Type B pancreatic cell (in vitro differentiated cells): ENCODE data around the gene HAPLN1. TPM values are rescaled to one million over a fixed set of nuclear protein-coding genes. Genes with fewer than 3 reads are reported as not detected.

ENCODE experiments used
- DNase-seq: peaks from one replicate; pipeline ENCODE4 v3.0.0; 2021; ENCODE audit warnings: mixed read lengths; ENCODE audit not compliant: unreplicated experiment; ENCODE audit errors: extremely low spot score
- H3K27ac Mint-ChIP-seq: 2 replicates; pipeline ENCODE4 v1.8.0; 2021; ENCODE audit warnings: mild to moderate bottlenecking, mixed read lengths
- H3K27me3 Mint-ChIP-seq: 2 replicates; pipeline ENCODE4 v1.8.0; 2021; ENCODE audit warnings: mixed read lengths
- H3K36me3 Mint-ChIP-seq: 2 replicates; pipeline ENCODE4 v1.8.0; 2021; ENCODE audit warnings: mixed read lengths
- H3K4me1 Mint-ChIP-seq: one replicate; pipeline ENCODE4 v1.8.0; 2021; ENCODE audit warnings: mixed read lengths; ENCODE audit not compliant: unreplicated experiment
- H3K4me3 Mint-ChIP-seq: 2 replicates; pipeline ENCODE4 v1.8.0; 2021; ENCODE audit warnings: mild to moderate bottlenecking, mixed read lengths
- H3K9me3 Mint-ChIP-seq: 2 replicates; pipeline ENCODE4 v1.8.0; 2021; ENCODE audit warnings: mixed read lengths
- CTCF ChIP-seq: fragments of 200-600 bp; sonication (generic); conservative IDR thresholded peaks from 2 replicates; pipeline ENCODE4 v1.5.0; 2021; ENCODE audit warnings: antibody characterized with exemption, mild to moderate bottlenecking
- total RNA-seq: library from RNA; stranded (reverse); gene quantifications from 2 replicates; pipeline ENCODE4 v1.2.1, GENCODE V29; 2021; ENCODE audit warnings: low replicate concordance

Gene HAPLN1
- total RNA-seq, 1 donor from 2014 or later = 5.5 TPM

GRCh38 chr5:83703059-83703458, 17.6 kb downstream of the HAPLN1 start:
- no peak overlapping the region for H3K4me3 Mint-ChIP-seq
- no peak overlapping the region for H3K27ac Mint-ChIP-seq
- no peak for DNase-seq
- no peak for TF ChIP-seq CTCF
- H3K9me3 Mint-ChIP-seq = peaks cover 13% of the 10 kb centered on the region
- no peaks in the 10 kb centered on the region for H3K36me3 Mint-ChIP-seq
- H3K27me3 Mint-ChIP-seq = no peaks in the 10 kb centered on the region
- no peaks in the 10 kb centered on the region for H3K4me1 Mint-ChIP-seq

- H3K9me3 Mint-ChIP-seq = peaks cover 13% of the 10 kb centered on the region
- TF ChIP-seq CTCF = no peak
- no peak overlapping the region for H3K27ac Mint-ChIP-seq
- DNase-seq = no peak
- no peaks in the 10 kb centered on the region for H3K27me3 Mint-ChIP-seq
- H3K4me3 Mint-ChIP-seq = no peak overlapping the region
- H3K4me1 Mint-ChIP-seq = no peaks in the 10 kb centered on the region
- no peaks in the 10 kb centered on the region for H3K36me3 Mint-ChIP-seq
Observed at GRCh38 chr5:83701886-83702285, 18.8 kb downstream of the HAPLN1 start.

- DNase-seq = no peak
- Mint-ChIP-seq H3K9me3 (no peaks in the 10 kb centered on the region), H3K36me3 (no peaks in the 10 kb centered on the region), H3K27me3 (no peaks in the 10 kb centered on the region), H3K27ac (no peak overlapping the region), H3K4me3 (no peak overlapping the region), H3K4me1 (no peaks in the 10 kb centered on the region)
- no peak for TF ChIP-seq CTCF
Observed at GRCh38 chr5:83689881-83690280, 30.8 kb downstream of the HAPLN1 start.

- no peaks in the 10 kb centered on the region for H3K36me3 Mint-ChIP-seq
- TF ChIP-seq CTCF = no peak
- H3K4me1 Mint-ChIP-seq = no peaks in the 10 kb centered on the region
- no peak overlapping the region for H3K27ac Mint-ChIP-seq
- no peaks in the 10 kb centered on the region for H3K9me3 Mint-ChIP-seq
- H3K27me3 Mint-ChIP-seq = no peaks in the 10 kb centered on the region
- no peak for DNase-seq
- no peak overlapping the region for H3K4me3 Mint-ChIP-seq
Observed at GRCh38 chr5:83688281-83688680, 32.4 kb downstream of the HAPLN1 start.

GRCh38 chr5:83687124-83687619, 33.5 kb downstream of the HAPLN1 start:
- Mint-ChIP-seq H3K27ac (no peak overlapping the region), H3K36me3 (no peaks in the 10 kb centered on the region), H3K27me3 (no peaks in the 10 kb centered on the region), H3K9me3 (no peaks in the 10 kb centered on the region), H3K4me1 (no peaks in the 10 kb centered on the region), H3K4me3 (no peak overlapping the region)
- DNase-seq = no peak
- TF ChIP-seq CTCF = no peak

- Mint-ChIP-seq H3K36me3 (no peaks in the 10 kb centered on the region), H3K9me3 (no peaks in the 10 kb centered on the region), H3K27me3 (no peaks in the 10 kb centered on the region), H3K4me3 (no peak overlapping the region), H3K27ac (no peak overlapping the region), H3K4me1 (no peaks in the 10 kb centered on the region)
- DNase-seq = no peak
- TF ChIP-seq CTCF = no peak
Observed at GRCh38 chr5:83686251-83686650, 34.4 kb downstream of the HAPLN1 start.
